Measurements from ENCODE around the gene LUZP1. TPM values are rescaled to one million over a fixed set of nuclear protein-coding genes. Genes with fewer than 3 reads are reported as not detected.

Gene LUZP1
- total RNA-seq, 2 donors from 2014 or later, result 4.6 to 8.0 TPM

GRCh38 chr1:23166854-23167253 lies 1.8 kb downstream of the LUZP1 start:
- H3K27ac ChIP-seq, result peak overlapping the region in 3 of 4 donors; percentile 79 to 94 (median 84)

GRCh38 chr1:23163395-23163794 lies 5.3 kb downstream of the LUZP1 start:
- intact Hi-C loops (cut with DNase I), result no loop called here

More at GRCh38 chr1:23166854-23167253, 1.8 kb downstream of the LUZP1 start:
- Histone ChIP-seq H3K9me3 (no peaks in the 10 kb centered on the region), H3K36me3 (replicated peaks in 1 of 2; ENCODE audit: insufficient read depth in 1 of 2, low read depth in 2 of 2) (no peaks in the 10 kb centered on the region), H3K4me1 (peaks cover 8% of the 10 kb centered on the region), H3K4me3 (no peak overlapping the region), H3K27me3 (no peaks in the 10 kb centered on the region)
- intact Hi-C loops (cut with DNase I), result no loop called here
- ATAC-seq (no peak), DNase-seq (no peak)
- TF ChIP-seq POLR2A (IDR thresholded peaks at IDR 0.05) (no peak), CTCF (IDR thresholded peaks at IDR 0.05) (no peak)

GRCh38 chr1:23159963-23160877 lies 8.4 kb downstream of the LUZP1 start:
- no peaks in the 10 kb centered on the region for H3K9me3 ChIP-seq
- H3K4me3 ChIP-seq, result no peak overlapping the region
- no peak overlapping the region for H3K27ac ChIP-seq
- ATAC-seq, result no peak
- intact Hi-C loops (cut with DNase I), result no loop called here
- H3K27me3 ChIP-seq, result no peaks in the 10 kb centered on the region
- 82 to 83% methylated on average over 5 of the region's 5 CpGs for WGBS, 2 donors
- no peaks in the 10 kb centered on the region for H3K36me3 ChIP-seq (replicated peaks in 1 of 2; ENCODE audit: insufficient read depth in 1 of 2, low read depth in 2 of 2)
- no peaks in the 10 kb centered on the region for H3K4me1 ChIP-seq
- no peak for DNase-seq
- TF ChIP-seq CTCF (IDR thresholded peaks at IDR 0.05) (no peak), POLR2A (IDR thresholded peaks at IDR 0.05) (no peak)

More at GRCh38 chr1:23163395-23163794, 5.3 kb downstream of the LUZP1 start:
- DNase-seq, result no peak
- Histone ChIP-seq H3K27me3 (no peaks in the 10 kb centered on the region), H3K4me3 (no peak overlapping the region), H3K27ac (no peak overlapping the region), H3K36me3 (replicated peaks in 1 of 2; ENCODE audit: insufficient read depth in 1 of 2, low read depth in 2 of 2) (no peaks in the 10 kb centered on the region), H3K9me3 (no peaks in the 10 kb centered on the region), H3K4me1 (peaks cover 8% of the 10 kb centered on the region)
- no peak for TF ChIP-seq POLR2A (IDR thresholded peaks at IDR 0.05)
- no peak for TF ChIP-seq CTCF (IDR thresholded peaks at IDR 0.05)
- ATAC-seq, result no peak
- 72 to 90% methylated on average over 3 of the region's 3 CpGs for WGBS, 2 donors

GRCh38 chr1:23156940-23157339 lies 11.7 kb downstream of the LUZP1 start:
- WGBS, 2 donors, result 94 to 99% methylated on average over 4 of the region's 4 CpGs
- intact Hi-C loops (cut with DNase I), result no loop called here
- Histone ChIP-seq H3K4me1 (no peaks in the 10 kb centered on the region), H3K4me3 (no peak overlapping the region), H3K27me3 (no peaks in the 10 kb centered on the region), H3K9me3 (no peaks in the 10 kb centered on the region), H3K36me3 (replicated peaks in 1 of 2; ENCODE audit: insufficient read depth in 1 of 2, low read depth in 2 of 2) (no peaks in the 10 kb centered on the region), H3K27ac (no peak overlapping the region)
- TF ChIP-seq CTCF (IDR thresholded peaks at IDR 0.05), result no peak
- TF ChIP-seq POLR2A (IDR thresholded peaks at IDR 0.05), result no peak
- DNase-seq (no peak), ATAC-seq (no peak)
